Colonic mucosa (tissue), 4 donors: ENCODE results near the gene C8B. TPM values are rescaled to one million over a fixed set of nuclear protein-coding genes. Genes with fewer than 3 reads are reported as not detected.

Source experiments
- DNase-seq: peaks from one replicate; pipeline ENCODE4 v3.0.0-alpha.2; 2020
- H3K27ac ChIP-seq: fragments of 200-600 bp; one replicate; pipeline ENCODE4 v1.8.0; 2021
- H3K27me3 ChIP-seq: fragments of 200-600 bp; one replicate; pipeline ENCODE4 v1.8.0; 2021
- H3K36me3 ChIP-seq: fragments of 200-600 bp; one replicate; pipeline ENCODE4 v1.8.0; 2021
- H3K4me1 ChIP-seq: fragments of 200-600 bp; one replicate; pipeline ENCODE4 v1.8.0; 2021; ENCODE audit warnings: mild to moderate bottlenecking
- H3K4me3 ChIP-seq: fragments of 200-600 bp; one replicate; pipeline ENCODE4 v1.8.0; 2021
- H3K9ac ChIP-seq, 2 donors: one replicate each; pipeline ENCODE4 v1.7.0; 2013; ENCODE audit warnings: control low read depth in 2 of 2, low read depth in 2 of 2, low read length in 2 of 2
- H3K9me3 ChIP-seq: fragments of 200-600 bp; one replicate; pipeline ENCODE4 v1.8.0; 2021
- intact Hi-C: fragments of 100-400 bp; cut with DNase I; formaldehyde crosslinking; loops from one replicate; pipeline ENCODE4 v1.14.1; 2022
- total RNA-seq, 2 donors: library from RNA; stranded (reverse); fragmentation: NEBNext Ultra II Directional in 1 of 2; extraction: Animal tissue kit (Norgen Biotek cat#: 25700) in 1 of 2; gene quantifications; one replicate each; pipeline ENCODE4 v1.2.1, GENCODE V29; 2021
- TF ChIP-seq, protein P1 (sequence below): fragments of 200-600 bp; IDR thresholded peaks from one replicate; pipeline ENCODE4 v1.8.0; 2022; ENCODE audit warnings: antibody characterized with exemption, mild to moderate bottlenecking
- donor health status: healthy.
- donor health status: DM: no; HTN: no; CAD: no.
- donor health status: DM: no; HTN: no; CAD: no.

Gene C8B
- total RNA-seq, 2 donors from 2014 or later: not detected

DNA sequence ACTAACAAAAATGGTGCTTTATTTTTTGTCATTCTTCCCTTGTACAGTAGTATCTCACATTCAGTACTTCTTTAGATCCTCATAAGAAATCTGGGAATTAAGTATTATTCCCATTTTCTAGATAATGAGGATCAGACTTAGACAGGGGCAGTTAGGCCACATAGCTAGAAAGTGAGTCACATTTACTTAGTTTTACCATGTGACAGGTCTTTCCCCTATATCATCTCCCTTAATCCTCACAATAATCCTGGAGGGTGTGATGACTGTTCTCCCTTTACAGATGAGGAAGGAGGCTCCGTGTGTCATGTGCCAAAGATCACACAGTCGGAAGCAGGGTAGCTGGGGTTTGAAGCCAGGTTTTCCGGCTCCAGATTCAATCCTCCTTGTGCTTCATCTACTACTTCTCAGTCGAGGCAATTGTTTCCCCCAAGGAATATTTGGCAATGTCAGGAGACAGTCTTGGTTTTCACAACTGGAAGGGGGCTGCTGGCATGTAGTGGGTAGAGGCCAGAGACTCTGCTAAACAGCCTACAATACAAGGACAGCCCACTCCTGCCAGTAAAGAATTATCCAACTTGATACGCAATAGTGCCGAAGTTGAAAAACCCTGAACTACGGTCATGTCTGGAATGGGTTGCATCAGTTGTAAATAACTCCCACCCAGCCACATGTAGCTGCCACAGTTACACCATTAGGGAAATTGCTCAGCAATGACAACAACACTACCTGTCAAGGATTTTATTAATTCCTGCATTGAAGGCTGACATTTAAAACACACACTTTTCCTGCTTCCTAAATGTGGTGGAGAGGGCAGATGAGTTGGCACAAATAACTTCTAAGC, 54.5 kb downstream of the C8B start:
- no peak for DNase-seq
- intact Hi-C loops: no loop called here
- H3K9ac ChIP-seq: no peak overlapping the region
- no peaks in the 10 kb centered on the region for H3K27me3 ChIP-seq
- no peak overlapping the region for H3K4me3 ChIP-seq
- TF ChIP-seq, protein P1, sequence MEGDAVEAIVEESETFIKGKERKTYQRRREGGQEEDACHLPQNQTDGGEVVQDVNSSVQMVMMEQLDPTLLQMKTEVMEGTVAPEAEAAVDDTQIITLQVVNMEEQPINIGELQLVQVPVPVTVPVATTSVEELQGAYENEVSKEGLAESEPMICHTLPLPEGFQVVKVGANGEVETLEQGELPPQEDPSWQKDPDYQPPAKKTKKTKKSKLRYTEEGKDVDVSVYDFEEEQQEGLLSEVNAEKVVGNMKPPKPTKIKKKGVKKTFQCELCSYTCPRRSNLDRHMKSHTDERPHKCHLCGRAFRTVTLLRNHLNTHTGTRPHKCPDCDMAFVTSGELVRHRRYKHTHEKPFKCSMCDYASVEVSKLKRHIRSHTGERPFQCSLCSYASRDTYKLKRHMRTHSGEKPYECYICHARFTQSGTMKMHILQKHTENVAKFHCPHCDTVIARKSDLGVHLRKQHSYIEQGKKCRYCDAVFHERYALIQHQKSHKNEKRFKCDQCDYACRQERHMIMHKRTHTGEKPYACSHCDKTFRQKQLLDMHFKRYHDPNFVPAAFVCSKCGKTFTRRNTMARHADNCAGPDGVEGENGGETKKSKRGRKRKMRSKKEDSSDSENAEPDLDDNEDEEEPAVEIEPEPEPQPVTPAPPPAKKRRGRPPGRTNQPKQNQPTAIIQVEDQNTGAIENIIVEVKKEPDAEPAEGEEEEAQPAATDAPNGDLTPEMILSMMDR: no peak
- no peaks in the 10 kb centered on the region for H3K36me3 ChIP-seq
- no peaks in the 10 kb centered on the region for H3K4me1 ChIP-seq
- no peak overlapping the region for H3K27ac ChIP-seq
- H3K9me3 ChIP-seq: no peaks in the 10 kb centered on the region

DNA sequence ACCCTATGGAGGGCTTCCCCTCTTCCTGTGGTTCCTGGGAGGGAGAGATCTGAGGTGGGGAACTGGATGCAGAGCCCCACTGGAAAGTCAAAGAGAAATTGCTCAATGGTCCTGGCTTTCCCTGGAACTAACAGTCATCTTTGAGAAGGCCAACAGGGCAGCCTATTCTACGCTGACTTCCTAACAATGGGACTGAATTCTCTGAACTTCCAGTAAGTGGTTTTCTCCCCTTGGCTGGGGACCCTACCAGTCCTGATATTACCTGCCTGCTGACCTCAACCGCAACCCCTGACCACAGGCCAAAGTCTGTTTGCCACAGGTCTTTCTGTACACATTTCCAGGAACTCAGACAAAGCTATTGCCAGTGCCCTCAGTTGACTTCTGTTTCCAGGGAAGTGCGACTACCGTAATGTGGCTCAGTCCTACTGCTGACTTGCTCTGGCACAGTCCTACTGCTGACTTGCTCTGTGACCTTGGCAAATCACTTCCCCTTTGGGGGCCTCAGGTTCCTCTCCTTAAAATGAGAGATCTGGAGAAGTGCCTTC, 55.3 kb downstream of the C8B start:
- Histone ChIP-seq H3K9ac (no peak overlapping the region), H3K4me3 (no peak overlapping the region), H3K27me3 (no peaks in the 10 kb centered on the region), H3K4me1 (no peaks in the 10 kb centered on the region), H3K9me3 (no peaks in the 10 kb centered on the region), H3K36me3 (no peaks in the 10 kb centered on the region), H3K27ac (no peak overlapping the region)
- DNase-seq: no peak
- TF ChIP-seq, protein P1: no peak
- intact Hi-C loops: no loop called here

DNA sequence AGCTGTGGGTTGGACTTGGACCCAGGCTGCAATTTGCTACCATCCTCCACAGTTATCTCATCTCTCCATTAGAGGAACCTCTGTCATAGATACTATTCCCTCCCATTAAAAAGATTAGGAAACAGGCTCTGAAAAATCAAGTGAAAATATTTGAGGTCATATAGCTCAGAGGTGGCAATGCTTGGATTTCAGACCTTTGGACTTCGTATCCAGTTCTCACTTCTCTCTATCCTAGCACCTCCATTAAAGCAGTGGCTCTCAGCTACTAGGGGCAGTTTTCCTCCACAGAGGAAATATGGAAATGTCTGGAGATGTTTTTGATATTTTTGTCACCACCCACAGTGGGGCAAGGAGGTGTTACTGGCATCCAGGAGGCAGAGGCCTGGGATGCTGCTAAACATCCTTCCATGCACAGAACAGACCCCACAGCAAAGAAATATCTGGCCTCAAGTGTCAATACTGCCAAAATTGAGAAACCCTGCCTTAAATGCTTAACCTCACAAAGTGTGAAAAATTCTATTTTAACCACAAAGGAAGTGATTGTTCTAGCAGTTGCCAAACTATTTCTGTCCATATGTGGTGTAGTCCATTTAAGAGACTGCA, 57.1 kb downstream of the C8B start:
- Histone ChIP-seq H3K9me3 (no peaks in the 10 kb centered on the region), H3K4me1 (no peaks in the 10 kb centered on the region), H3K9ac (no peak overlapping the region), H3K36me3 (no peaks in the 10 kb centered on the region), H3K27ac (no peak overlapping the region), H3K27me3 (no peaks in the 10 kb centered on the region), H3K4me3 (no peak overlapping the region)
- DNase-seq: no peak
- TF ChIP-seq, protein P1: no peak
- intact Hi-C loops: no loop called here

DNA sequence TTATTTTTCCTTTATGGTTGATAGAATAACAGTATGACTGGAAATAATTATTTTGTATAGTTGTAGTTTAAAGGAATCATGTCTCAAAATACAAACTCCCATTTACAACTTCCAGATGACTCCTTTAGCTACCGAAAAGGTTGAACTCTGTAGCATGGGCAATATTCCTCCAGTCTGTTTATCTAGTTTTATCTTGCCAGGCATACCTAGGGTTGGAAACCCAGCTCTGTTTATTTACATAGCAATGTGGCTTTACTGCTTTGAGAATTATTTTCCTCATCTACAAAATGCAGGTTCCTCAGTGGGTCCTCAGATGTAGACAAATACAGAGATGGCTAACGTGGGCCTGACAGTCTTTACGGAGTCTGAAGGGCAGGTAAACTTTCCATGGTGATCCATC, 60.1 kb downstream of the C8B start:
- Histone ChIP-seq H3K4me1 (no peaks in the 10 kb centered on the region), H3K27me3 (no peaks in the 10 kb centered on the region), H3K36me3 (no peaks in the 10 kb centered on the region), H3K27ac (no peak overlapping the region), H3K4me3 (no peak overlapping the region), H3K9me3 (no peaks in the 10 kb centered on the region), H3K9ac (no peak overlapping the region)
- intact Hi-C loops: no loop called here
- DNase-seq: no peak
- TF ChIP-seq, protein P1: no peak

DNA sequence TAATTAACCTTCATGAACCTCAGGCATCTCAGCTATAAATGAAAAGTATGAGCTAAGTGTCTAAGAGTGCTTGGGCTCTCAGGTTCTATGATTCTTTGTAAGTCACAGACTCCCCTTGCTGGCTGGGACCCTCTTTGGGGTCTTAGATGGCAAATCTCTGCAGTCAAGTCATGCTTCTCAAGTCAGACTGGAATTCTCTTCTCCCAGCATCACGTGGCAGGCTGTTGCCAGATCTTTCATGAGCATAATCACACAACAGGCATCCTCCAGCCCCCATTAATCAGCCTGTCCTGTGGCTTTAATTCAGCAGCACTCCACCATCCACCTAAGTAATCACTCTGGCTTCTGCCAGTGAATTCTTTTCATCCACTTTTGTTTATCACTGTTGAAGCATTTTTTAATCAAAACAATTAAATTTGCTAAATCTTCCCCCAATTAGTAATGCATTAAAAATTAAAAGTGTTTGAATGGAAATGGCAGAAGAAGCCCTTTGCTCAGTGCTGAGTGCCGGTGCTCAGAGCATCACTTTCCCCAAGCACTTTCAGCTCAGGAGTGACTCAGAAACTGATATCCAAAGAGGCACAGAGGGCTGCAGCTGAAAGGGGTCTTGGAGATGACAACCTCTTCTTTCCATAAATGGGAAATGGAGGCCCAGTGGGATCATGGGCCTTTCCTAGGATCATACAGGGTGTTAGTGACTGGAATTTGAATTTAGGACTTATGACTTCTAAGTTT, 61.0 kb downstream of the C8B start:
- H3K9ac ChIP-seq: no peak overlapping the region
- H3K27ac ChIP-seq: no peak overlapping the region
- no peaks in the 10 kb centered on the region for H3K9me3 ChIP-seq
- no peak overlapping the region for H3K4me3 ChIP-seq
- TF ChIP-seq, protein P1: no peak
- no peak for DNase-seq
- H3K4me1 ChIP-seq: no peaks in the 10 kb centered on the region
- intact Hi-C loops: no loop called here
- H3K27me3 ChIP-seq: no peaks in the 10 kb centered on the region
- H3K36me3 ChIP-seq: no peaks in the 10 kb centered on the region
